RPMI8226 (cell line): Measurements from ENCODE around the gene BCKDK.

Experiments used
- DNase-seq: peaks from one replicate; pipeline ENCODE4 v3.0.0-alpha.2; 2015

BCKDK gene

GRCh38 chr16:31080756-31081419, 27.3 kb upstream of the BCKDK start:
- no peak for DNase-seq

GRCh38 chr16:31081428-31082351, 26.5 kb upstream of the BCKDK start:
- no peak for DNase-seq

- no peak for DNase-seq
Observed at GRCh38 chr16:31082368-31083045, 25.7 kb upstream of the BCKDK start.

- no peak for DNase-seq
Observed at GRCh38 chr16:31083081-31083480, 25.1 kb upstream of the BCKDK start.

- no peak for DNase-seq
Observed at GRCh38 chr16:31083556-31083955, 24.6 kb upstream of the BCKDK start.

- DNase-seq, result no peak
Observed at GRCh38 chr16:31083981-31084380, 24.2 kb upstream of the BCKDK start.

GRCh38 chr16:31084584-31085302, 23.4 kb upstream of the BCKDK start:
- DNase-seq, result no peak

- DNase-seq, result no peak
Observed at GRCh38 chr16:31085411-31085810, 22.8 kb upstream of the BCKDK start.

GRCh38 chr16:31085873-31086628, 22.1 kb upstream of the BCKDK start:
- no peak for DNase-seq

- DNase-seq, result no peak
Observed at GRCh38 chr16:31086629-31086906, 21.6 kb upstream of the BCKDK start.

GRCh38 chr16:31087481-31087880, 20.7 kb upstream of the BCKDK start:
- DNase-seq, result no peak

GRCh38 chr16:31087971-31088370, 20.2 kb upstream of the BCKDK start:
- no peak for DNase-seq

- peak; percentile 50 for DNase-seq
Observed at GRCh38 chr16:31088459-31089183, 19.6 kb upstream of the BCKDK start, which contains the start of gene PRSS53. PRSS53 (minus strand) TSS chr16:31088943; CDS start chr16:31088809, 134 bp downstream.

- DNase-seq, result no peak
Observed at GRCh38 chr16:31089199-31089598, 19.0 kb upstream of the BCKDK start.

GRCh38 chr16:31090540-31090939, 17.6 kb upstream of the BCKDK start:
- no peak for DNase-seq

GRCh38 chr16:31092330-31092729, 15.9 kb upstream of the BCKDK start:
- no peak for DNase-seq

- peak; percentile 43 for DNase-seq
Observed at GRCh38 chr16:31093132-31093703, 15.0 kb upstream of the BCKDK start.

GRCh38 chr16:31094088-31094423, 14.1 kb upstream of the BCKDK start:
- DNase-seq, result no peak

GRCh38 chr16:31094424-31095120, 13.6 kb upstream of the BCKDK start, which contains the start of gene VKORC1:
VKORC1 (minus strand) TSS chr16:31094797; CDS start chr16:31094729, 68 bp downstream.
- DNase-seq, result peak; percentile 98

GRCh38 chr16:31099860-31100638, 8.1 kb upstream of the BCKDK start:
- no peak for DNase-seq
